Common myeloid progenitor, CD34-positive (primary cell): ENCODE measurements around the gene SAMD4B.

Experiments used
- CTCF ChIA-PET: fragments of 350-600 bp; sonication (Branson Sonifier 250); formaldehyde crosslinking; loops from one replicate; lab custom pipeline; 2021; ENCODE audit warnings: antibody characterized with exemption; lab: Charles Lee
- POLR2A ChIA-PET: fragments of 350-600 bp; sonication (Branson Sonifier 250); formaldehyde crosslinking; loops from one replicate; lab custom pipeline; 2021; ENCODE audit warnings: antibody characterized with exemption; lab: Charles Lee
- DNase-seq, 3 donors: peaks; one replicate each; pipeline versions ENCODE4 v3.0.0 to v3.0.0-alpha.2; 2013
- H3K27ac ChIP-seq, 2 experiments: 1 replicate in 1 of 2; 2 replicates in 1 of 2; pipeline ENCODE4 v1.7.0; 2013; ENCODE audit warnings: inconsistent platforms in 2 of 2, low read length in 2 of 2, mild to moderate bottlenecking in 2 of 2, low read depth in 1 of 2, moderate library complexity in 1 of 2; ENCODE audit not compliant: severe bottlenecking in 2 of 2, insufficient read depth in 1 of 2, poor library complexity in 1 of 2
- H3K27me3 ChIP-seq, 5 experiments: replicated peaks in 2 of 5; 1 replicate in 3 of 5; 2 replicates in 2 of 5; pipeline versions ENCODE4 v1.6.1 to v1.7.0; 2013; ENCODE audit warnings: low read length in 4 of 5, mild to moderate bottlenecking in 2 of 5, moderate library complexity in 2 of 5, inconsistent platforms in 1 of 5; ENCODE audit not compliant: insufficient read depth in 5 of 5, control insufficient read depth in 4 of 5
- H3K36me3 ChIP-seq, 4 experiments: 1 replicate in 2 of 4; 2 replicates in 2 of 4; pipeline versions ENCODE4 v1.6.1 to v1.7.0; 2013; ENCODE audit warnings: low read length in 3 of 4, control low read depth in 1 of 4, mild to moderate bottlenecking in 1 of 4; ENCODE audit not compliant: control insufficient read depth in 4 of 4, insufficient read depth in 4 of 4
- H3K4me1 ChIP-seq, 4 experiments: 1 replicate in 3 of 4; 2 replicates in 1 of 4; pipeline versions ENCODE4 v1.6.1 to v1.7.1; 2013; ENCODE audit warnings: low read length in 3 of 4, mild to moderate bottlenecking in 3 of 4, control low read depth in 1 of 4, inconsistent platforms in 1 of 4, moderate library complexity in 1 of 4; ENCODE audit not compliant: control insufficient read depth in 4 of 4, insufficient read depth in 4 of 4; ENCODE audit errors: control extremely low read depth in 1 of 4
- H3K4me3 ChIP-seq, 7 experiments: 1 replicate in 4 of 7; 2 replicates in 3 of 7; pipeline versions ENCODE4 v1.5.1 to v1.7.0; 2013; ENCODE audit warnings: mild to moderate bottlenecking in 7 of 7, low read length in 6 of 7, moderate library complexity in 6 of 7, inconsistent platforms in 2 of 7, low read depth in 2 of 7, control low read depth in 1 of 7; ENCODE audit not compliant: insufficient read depth in 4 of 7, control insufficient read depth in 1 of 7; ENCODE audit errors: extremely low read depth in 1 of 7
- H3K9me3 ChIP-seq, 5 experiments: 1 replicate in 4 of 5; 2 replicates in 1 of 5; pipeline versions ENCODE4 v1.6.1 to v1.7.1; 2013; ENCODE audit warnings: low read length in 4 of 5, mild to moderate bottlenecking in 2 of 5, inconsistent platforms in 1 of 5, low read depth in 1 of 5, moderate library complexity in 1 of 5; ENCODE audit not compliant: control insufficient read depth in 4 of 5, insufficient read depth in 2 of 5; ENCODE audit errors: control extremely low read depth in 1 of 5
- WGBS: methylation state at CpG from one replicate; pipeline ENCODE4 v1.1.5; 2013; ENCODE audit not compliant: insufficient coverage; 5-methylcytosine and 5-hydroxymethylcytosine counted together

SAMD4B gene

DNA sequence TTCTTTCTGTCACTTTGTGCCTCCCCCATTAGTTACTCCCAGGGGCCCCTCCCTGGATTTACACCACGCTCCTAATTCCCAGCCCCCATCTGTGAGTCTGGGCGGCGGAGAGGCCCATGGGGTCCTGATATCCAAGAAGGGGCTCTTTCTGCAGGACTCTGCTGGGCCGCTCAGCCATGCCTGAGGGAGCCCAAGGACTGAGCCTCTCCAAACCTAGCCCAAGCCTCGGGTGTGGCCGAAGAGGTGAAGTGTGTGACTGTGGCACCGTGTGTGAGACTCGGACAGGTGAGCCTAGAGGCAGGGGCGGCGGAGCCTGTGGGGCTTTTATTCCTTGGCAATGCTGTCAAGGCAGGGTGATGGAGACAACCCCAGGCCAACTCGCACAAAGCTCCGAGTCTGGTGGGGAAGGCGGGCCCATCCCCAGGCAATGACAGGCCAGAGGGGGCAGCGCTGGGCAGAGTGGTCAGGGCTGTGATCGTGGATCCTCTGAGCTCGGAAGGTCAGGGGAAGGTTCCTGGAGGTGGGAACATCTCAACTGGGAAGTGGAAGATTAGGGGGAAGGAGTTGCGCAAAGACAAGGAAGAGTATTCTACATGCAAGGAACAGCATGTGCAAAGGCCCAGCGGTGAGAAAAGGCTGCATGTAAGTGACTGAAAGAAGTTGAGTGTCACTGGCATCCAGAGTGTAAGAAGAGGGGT is 71.8 kb downstream of the SAMD4B start:
- H3K4me1 ChIP-seq: peaks cover 11 to 43% (median 33%) of the 10 kb centered on the region in 4 experiments
- H3K36me3 ChIP-seq: peaks cover 2 to 22% (median 5%) of the 10 kb centered on the region in 4 experiments
- 83% methylated on average over 15 of the region's 18 CpGs for WGBS
- no peaks in the 10 kb centered on the region for H3K27me3 ChIP-seq
- peak overlapping the region; percentile 57 to 98 (median 86) for H3K4me3 ChIP-seq
- H3K27ac ChIP-seq: no peak overlapping the region
- H3K9me3 ChIP-seq: no peaks in the 10 kb centered on the region
- ChIA-PET POLR2A (interaction anchor here (0.7 to 1.1 kb wide), 2 partner anchors 22 to 23 kb away, joined by 3 to 4 read pairs; partner anchors contain the start of genes MED29, PAF1 and RPS16), CTCF (interaction anchor here (0.7 to 2.8 kb wide), 8 partner anchors 14 to 89 kb away, joined by 3 to 14 read pairs (median 4); no protein-coding TSS in a partner anchor)
- DNase-seq: no peak

- Histone ChIP-seq H3K27ac (no peak overlapping the region), H3K27me3 (no peaks in the 10 kb centered on the region), H3K4me1 (peaks cover 9 to 31% (median 24%) of the 10 kb centered on the region in 4 experiments), H3K4me3 (no peak overlapping the region), H3K36me3 (peaks cover 2 to 25% (median 6%) of the 10 kb centered on the region in 4 experiments), H3K9me3 (no peaks in the 10 kb centered on the region)
- DNase-seq: no peak
- 94% methylated on average over 26 of the region's 35 CpGs for WGBS
- ChIA-PET POLR2A (interaction anchor here (0.6 kb wide), 1 partner anchor 8 kb away, joined by 3 read pairs; no protein-coding TSS in a partner anchor), CTCF (interaction anchor here (0.8 to 2.8 kb wide), 7 partner anchors 14 to 88 kb away, joined by 3 to 14 read pairs (median 4); no protein-coding TSS in a partner anchor)
Observed at GRCh38 chr19:39415111-39416046, 73.2 kb downstream of the SAMD4B start.

- Histone ChIP-seq H3K9me3 (no peaks in the 10 kb centered on the region), H3K4me1 (peaks cover 3 to 21% (median 14%) of the 10 kb centered on the region in 4 experiments), H3K27me3 (no peaks in the 10 kb centered on the region), H3K27ac (no peak overlapping the region), H3K36me3 (peaks cover 4 to 31% (median 6%) of the 10 kb centered on the region in 4 experiments), H3K4me3 (no peak overlapping the region)
- no peak for DNase-seq
- CTCF ChIA-PET: interaction anchor here (0.9 to 4.5 kb wide), 4 partner anchors 12 to 86 kb away, joined by 4 to 21 read pairs (median 7); no protein-coding TSS in a partner anchor
- WGBS: 91% methylated on average over 18 of the region's 27 CpGs
- POLR2A ChIA-PET: interaction anchor here (1.3 kb wide), 1 partner anchor 19 kb away, joined by 3 read pairs; the partner anchor contains the start of gene RPS16
Observed at GRCh38 chr19:39416152-39417120, 74.2 kb downstream of the SAMD4B start.

GRCh38 chr19:39417463-39418181 is 75.4 kb downstream of the SAMD4B start:
- 85% methylated on average over 23 of the region's 30 CpGs for WGBS
- Histone ChIP-seq H3K4me1 (peaks cover 0 to 14% (median 10%) of the 10 kb centered on the region in 4 experiments), H3K27ac (no peak overlapping the region), H3K4me3 (no peak overlapping the region), H3K9me3 (no peaks in the 10 kb centered on the region), H3K36me3 (peaks cover 4 to 38% (median 12%) of the 10 kb centered on the region in 4 experiments), H3K27me3 (no peaks in the 10 kb centered on the region)
- POLR2A ChIA-PET: interaction anchor here (1.3 kb wide), 1 partner anchor 18 kb away, joined by 3 read pairs; the partner anchor contains the start of gene RPS16
- CTCF ChIA-PET: interaction anchor here (1.5 to 4.5 kb wide), 2 partner anchors 10 to 16 kb away, joined by 6 to 21 read pairs; no protein-coding TSS in a partner anchor
- peak in 1 of 3 donors; percentile 45 for DNase-seq

DNA sequence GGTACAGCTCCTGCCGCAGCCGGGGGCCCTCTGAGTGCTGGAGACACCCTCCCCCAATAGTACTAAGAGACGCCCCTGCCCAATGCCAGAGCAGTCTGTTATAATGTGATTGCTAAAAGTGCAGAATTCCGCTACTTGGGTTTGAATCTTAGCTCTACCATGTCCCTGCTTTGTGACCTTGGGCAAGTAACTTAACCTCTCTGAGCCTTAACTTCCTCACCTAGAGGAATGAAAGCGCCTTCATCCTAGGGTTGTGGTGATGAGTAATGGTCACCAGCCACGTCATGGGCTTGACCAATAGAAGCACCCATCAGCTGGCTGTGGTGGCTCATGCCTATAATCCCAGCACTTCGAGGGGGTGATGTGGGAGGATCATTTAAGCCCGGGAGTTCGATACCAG is 76.8 kb downstream of the SAMD4B start:
- 88% methylated on average over 5 of the region's 9 CpGs for WGBS
- no peak overlapping the region for H3K4me3 ChIP-seq
- no peak for DNase-seq
- peaks cover 0 to 5% (median 2%) of the 10 kb centered on the region in 4 experiments for H3K4me1 ChIP-seq
- H3K27me3 ChIP-seq: no peaks in the 10 kb centered on the region
- H3K27ac ChIP-seq: no peak overlapping the region
- no peaks in the 10 kb centered on the region for H3K9me3 ChIP-seq
- H3K36me3 ChIP-seq: peaks cover 7 to 52% (median 20%) of the 10 kb centered on the region in 4 experiments
- POLR2A ChIA-PET: no interaction called here
- CTCF ChIA-PET: interaction anchor here (4.5 kb wide), 1 partner anchor 9 kb away, joined by 21 read pairs; no protein-coding TSS in a partner anchor
